Measurements from ENCODE around the gene TLE5.

The TLE5 gene

GRCh38 chr19:3027292-3027691 is 35.0 kb downstream of the TLE5 start:
- TF ChIP-seq ZFX (IDR thresholded peaks at IDR 0.05; ENCODE audit: borderline replicate concordance) (no peak), CTCF (IDR thresholded peaks at IDR 0.05) (no peak)
- H3K27ac ChIP-seq: no peak overlapping the region

GRCh38 chr19:3026768-3027167 is 35.5 kb downstream of the TLE5 start:
- H3K27ac ChIP-seq: no peak overlapping the region
- TF ChIP-seq CTCF (IDR thresholded peaks at IDR 0.05): no peak
- TF ChIP-seq ZFX (IDR thresholded peaks at IDR 0.05; ENCODE audit: borderline replicate concordance): no peak

GRCh38 chr19:3025549-3025886 is 36.8 kb downstream of the TLE5 start:
- TF ChIP-seq CTCF (IDR thresholded peaks at IDR 0.05): no peak
- TF ChIP-seq ZFX (IDR thresholded peaks at IDR 0.05; ENCODE audit: borderline replicate concordance): no peak
- no peak overlapping the region for H3K27ac ChIP-seq

- TF ChIP-seq ZFX (IDR thresholded peaks at IDR 0.05; ENCODE audit: borderline replicate concordance): no peak
- TF ChIP-seq CTCF (IDR thresholded peaks at IDR 0.05): no peak
Measured at GRCh38 chr19:3024870-3025548, 37.3 kb downstream of the TLE5 start.

GRCh38 chr19:3024509-3024869 is 37.8 kb downstream of the TLE5 start:
- no peak overlapping the region for H3K27ac ChIP-seq
- TF ChIP-seq ZFX (IDR thresholded peaks at IDR 0.05; ENCODE audit: borderline replicate concordance) (no peak), CTCF (IDR thresholded peaks at IDR 0.05) (no peak)

More at GRCh38 chr19:3024870-3025548, 37.3 kb downstream of the TLE5 start:
- no peak overlapping the region for H3K27ac ChIP-seq

GRCh38 chr19:3020321-3020960 is 41.9 kb downstream of the TLE5 start:
- no peak overlapping the region for H3K27ac ChIP-seq
- TF ChIP-seq CTCF (IDR thresholded peaks at IDR 0.05) (no peak), ZFX (IDR thresholded peaks at IDR 0.05; ENCODE audit: borderline replicate concordance) (no peak)

- TF ChIP-seq ZFX (IDR thresholded peaks at IDR 0.05; ENCODE audit: borderline replicate concordance): no peak
- no peak for TF ChIP-seq CTCF (IDR thresholded peaks at IDR 0.05)
- no peak overlapping the region for H3K27ac ChIP-seq
Measured at GRCh38 chr19:3019211-3019854, 43.0 kb downstream of the TLE5 start.
